MM.1S (cell line): ENCODE measurements around the gene FES.
"Not testable (repeated sequence)": the region's sequence is repeated elsewhere in the genome, so short reads cannot be mapped to it uniquely, and the experiment has no call there.

Experiments
- DNase-seq: peaks from one replicate; pipeline ENCODE4 v3.0.0-alpha.2; 2015
- H2AFZ ChIP-seq: fragments of 300-600 bp; sonication (generic); 2 replicates; pipeline ENCODE4 v1.6.0; 2016; ENCODE audit warnings: antibody characterized with exemption, low read length
- H3F3A ChIP-seq: fragments of 300-600 bp; sonication (generic); 2 replicates; pipeline ENCODE4 v1.6.1; 2016; ENCODE audit warnings: mild to moderate bottlenecking, antibody characterized with exemption, low read length, moderate library complexity, mixed read lengths; ENCODE audit not compliant: insufficient read depth
- H3K27ac ChIP-seq: fragments of 300-600 bp; sonication (generic); 2 replicates; pipeline ENCODE4 v1.5.1; 2016; ENCODE audit warnings: mild to moderate bottlenecking, low read length
- H3K27me3 ChIP-seq: fragments of 300-600 bp; sonication (generic); replicated peaks from 2 replicates; pipeline ENCODE4 v1.6.0; 2016; ENCODE audit warnings: low read length; ENCODE audit not compliant: insufficient read depth
- H3K36me3 ChIP-seq: fragments of 300-600 bp; sonication (generic); replicated peaks from 2 replicates; pipeline ENCODE4 v1.6.1; 2016; ENCODE audit warnings: mild to moderate bottlenecking, low read length, mixed read lengths; ENCODE audit not compliant: insufficient read depth
- H3K4me1 ChIP-seq: fragments of 300-600 bp; sonication (generic); 2 replicates; pipeline ENCODE4 v1.6.1; 2016; ENCODE audit warnings: low read length, mixed read lengths
- H3K4me2 ChIP-seq: fragments of 300-600 bp; sonication (generic); 2 replicates; pipeline ENCODE4 v1.6.0; 2016; ENCODE audit warnings: low read depth, low read length
- H3K4me3 ChIP-seq: fragments of 300-600 bp; sonication (generic); 2 replicates; pipeline ENCODE4 v1.5.1; 2016; ENCODE audit warnings: low read length, mixed read lengths
- H3K79me2 ChIP-seq: fragments of 300-600 bp; sonication (generic); 2 replicates; pipeline ENCODE4 v1.6.1; 2016; ENCODE audit warnings: mixed run types, low read length, mixed read lengths
- H3K9ac ChIP-seq: fragments of 300-600 bp; sonication (generic); 2 replicates; pipeline ENCODE4 v1.6.1; 2016; ENCODE audit warnings: low read length, mixed read lengths
- H3K9me2 ChIP-seq: fragments of 300-600 bp; sonication (generic); replicated peaks from 2 replicates; pipeline ENCODE4 v1.6.1; 2016; ENCODE audit warnings: mild to moderate bottlenecking, low read length, mixed read lengths; ENCODE audit not compliant: insufficient read depth
- H3K9me3 ChIP-seq: fragments of 300-600 bp; sonication (generic); replicated peaks from 2 replicates; pipeline ENCODE4 v1.6.1; 2016; ENCODE audit warnings: mild to moderate bottlenecking, low read length, mixed read lengths; ENCODE audit not compliant: insufficient read depth
- H4K20me1 ChIP-seq: fragments of 300-600 bp; sonication (generic); 2 replicates; pipeline ENCODE4 v1.6.1; 2016; ENCODE audit warnings: mild to moderate bottlenecking, low read length, moderate library complexity, mixed read lengths; ENCODE audit not compliant: insufficient read depth
- CTCF ChIP-seq: fragments of 300-600 bp; sonication (generic); IDR thresholded peaks from 2 replicates; pipeline ENCODE4 v1.5.1; 2016; ENCODE audit warnings: antibody characterized with exemption, low read length, mixed read lengths
- EZH2 ChIP-seq: fragments of 300-600 bp; sonication (generic); optimal IDR thresholded peaks from 2 replicates; pipeline ENCODE3; 2017; ENCODE audit warnings: low read depth, mild to moderate bottlenecking, antibody characterized with exemption, low read length, mixed read lengths
- EZH2phosphoT487 ChIP-seq: fragments of 300-600 bp; sonication (generic); IDR thresholded peaks from 2 replicates; pipeline ENCODE4 v1.6.1; 2018; ENCODE audit warnings: antibody characterized with exemption, low read length

The FES gene

GRCh38 chr15:90873998-90874605, 10.2 kb upstream of the FES start:
- no peak overlapping the region for H2AFZ ChIP-seq
- DNase-seq: no peak
- no peaks in the 10 kb centered on the region; the same call in 1 of the 2 replicates for H3K4me1 ChIP-seq
- peaks cover 12% of the 10 kb centered on the region; the same call in 1 of the 2 replicates for H3F3A ChIP-seq
- H3K9ac ChIP-seq: no peak overlapping the region
- H3K36me3 ChIP-seq: no peaks in the 10 kb centered on the region
- no peaks in the 10 kb centered on the region for H4K20me1 ChIP-seq
- no peaks in the 10 kb centered on the region for H3K9me2 ChIP-seq
- H3K27ac ChIP-seq: no peak overlapping the region
- no peaks in the 10 kb centered on the region for H3K27me3 ChIP-seq
- H3K79me2 ChIP-seq: peaks cover 29% of the 10 kb centered on the region
- H3K4me2 ChIP-seq: no peak overlapping the region
- no peak for TF ChIP-seq CTCF
- TF ChIP-seq EZH2: no peak
- TF ChIP-seq EZH2phosphoT487: no peak
- no peak overlapping the region for H3K4me3 ChIP-seq
- H3K9me3 ChIP-seq: no peaks in the 10 kb centered on the region

GRCh38 chr15:90874986-90875385, 9.3 kb upstream of the FES start:
- not testable (repeated sequence) for H4K20me1 ChIP-seq, H3K27me3 ChIP-seq, DNase-seq, H3K27ac ChIP-seq, H3K4me3 ChIP-seq, H3K9me2 ChIP-seq, H3K9me3 ChIP-seq, H3K4me1 ChIP-seq, H3K9ac ChIP-seq, H3K4me2 ChIP-seq, H3K36me3 ChIP-seq, H2AFZ ChIP-seq
- Histone ChIP-seq H3K79me2 (peaks cover 29% of the 10 kb centered on the region), H3F3A (peaks cover 10% of the 10 kb centered on the region; the same call in 1 of the 2 replicates)

GRCh38 chr15:90875549-90875981, 8.7 kb upstream of the FES start:
- Histone ChIP-seq H3K36me3 (no peaks in the 10 kb centered on the region), H4K20me1 (no peaks in the 10 kb centered on the region)
- TF ChIP-seq CTCF (no peak), EZH2 (no peak), EZH2phosphoT487 (no peak)

GRCh38 chr15:90876046-90876445, 8.3 kb upstream of the FES start:
- no peaks in the 10 kb centered on the region for H3K27me3 ChIP-seq
- H4K20me1 ChIP-seq: no peaks in the 10 kb centered on the region
- H2AFZ ChIP-seq: no peak overlapping the region
- no peak overlapping the region for H3K4me2 ChIP-seq
- H3K4me3 ChIP-seq: no peak overlapping the region
- H3K36me3 ChIP-seq: no peaks in the 10 kb centered on the region
- no peak overlapping the region for H3K9ac ChIP-seq
- H3F3A ChIP-seq: 0 out of 2 replicates have a peak, but pooled peaks cover under 1% of the 10 kb centered on the region
- TF ChIP-seq EZH2 (no peak), CTCF (no peak), EZH2phosphoT487 (no peak)
- no peak overlapping the region for H3K27ac ChIP-seq
- no peaks in the 10 kb centered on the region for H3K9me3 ChIP-seq
- DNase-seq: no peak
- no peaks in the 10 kb centered on the region for H3K9me2 ChIP-seq
- H3K79me2 ChIP-seq: peaks cover 29% of the 10 kb centered on the region
- no peaks in the 10 kb centered on the region; the same call in 1 of the 2 replicates for H3K4me1 ChIP-seq

More at GRCh38 chr15:90875549-90875981, 8.7 kb upstream of the FES start:
- Histone ChIP-seq H3K9me3 (no peaks in the 10 kb centered on the region), H3K9me2 (no peaks in the 10 kb centered on the region), H3K4me1 (no peaks in the 10 kb centered on the region; the same call in 1 of the 2 replicates), H3K4me3 (no peak overlapping the region), H2AFZ (no peak overlapping the region), H3K9ac (no peak overlapping the region), H3F3A (peaks cover 5% of the 10 kb centered on the region; the same call in 1 of the 2 replicates), H3K27ac (no peak overlapping the region), H3K4me2 (no peak overlapping the region), H3K79me2 (peaks cover 29% of the 10 kb centered on the region), H3K27me3 (no peaks in the 10 kb centered on the region)
- DNase-seq: no peak
